SIG-M5 (cell line): ENCODE data around the gene AFAP1L1.

ENCODE experiments used
- DNase-seq: peaks from one replicate; lab custom pipeline; 2025; lab: John Stamatoyannopoulos, UW

The AFAP1L1 gene

GRCh38 chr5:149285153-149285552, 13.5 kb downstream of the AFAP1L1 start:
- no peak for DNase-seq

- no peak for DNase-seq
These were observed 16.8 kb downstream of the AFAP1L1 start for GRCh38 chr5:149288436-149288835.

- no peak for DNase-seq
These were observed 17.6 kb downstream of the AFAP1L1 start for GRCh38 chr5:149289301-149289700.

GRCh38 chr5:149294872-149295829, 23.5 kb downstream of the AFAP1L1 start:
- DNase-seq, result no peak

GRCh38 chr5:149297340-149298025, 25.8 kb downstream of the AFAP1L1 start:
- DNase-seq, result no peak

GRCh38 chr5:149298163-149298562, 26.5 kb downstream of the AFAP1L1 start:
- DNase-seq, result no peak

- DNase-seq, result no peak
These were observed 27.3 kb downstream of the AFAP1L1 start for GRCh38 chr5:149298842-149299404.

GRCh38 chr5:149299451-149300054, 27.9 kb downstream of the AFAP1L1 start:
- no peak for DNase-seq

- no peak for DNase-seq
These were observed 28.8 kb downstream of the AFAP1L1 start for GRCh38 chr5:149300441-149300840.

- DNase-seq, result no peak
These were observed 29.5 kb downstream of the AFAP1L1 start for GRCh38 chr5:149301049-149301743.

GRCh38 chr5:149301744-149302380, 30.2 kb downstream of the AFAP1L1 start:
- no peak for DNase-seq

- DNase-seq, result no peak
These were observed 31.0 kb downstream of the AFAP1L1 start for GRCh38 chr5:149302641-149303040.

- DNase-seq, result no peak
These were observed 31.6 kb downstream of the AFAP1L1 start for GRCh38 chr5:149303210-149303609.

GRCh38 chr5:149304195-149305078, 32.8 kb downstream of the AFAP1L1 start:
- DNase-seq, result no peak

- DNase-seq, result no peak
These were observed 37.7 kb downstream of the AFAP1L1 start for GRCh38 chr5:149309354-149309753.

- DNase-seq, result no peak
These were observed 38.8 kb downstream of the AFAP1L1 start for GRCh38 chr5:149310488-149310887.

GRCh38 chr5:149310947-149311658, 39.4 kb downstream of the AFAP1L1 start:
- DNase-seq, result no peak

- DNase-seq, result no peak
These were observed 41.6 kb downstream of the AFAP1L1 start for GRCh38 chr5:149313151-149313841.

GRCh38 chr5:149314571-149315111, 43.0 kb downstream of the AFAP1L1 start:
- no peak for DNase-seq
